IPS-NIHi7 (cell line): ENCODE results near the gene SEMG1.

Experiments
- DNase-seq: peaks from one replicate; pipeline ENCODE4 v3.0.0; 2012; ENCODE audit warnings: mixed read lengths; ENCODE audit errors: extremely low spot score

SEMG1 gene

GRCh38 chr20:45223136-45223535, 16.3 kb downstream of the SEMG1 start:
- DNase-seq = no peak

- no peak for DNase-seq
These were observed 19.5 kb downstream of the SEMG1 start for GRCh38 chr20:45226287-45226686.

- peak; percentile 78 for DNase-seq
These were observed 22.6 kb downstream of the SEMG1 start for GRCh38 chr20:45229264-45230056.

- no peak for DNase-seq
These were observed 23.8 kb downstream of the SEMG1 start for GRCh38 chr20:45230631-45231030.

GRCh38 chr20:45235995-45236394, 29.2 kb downstream of the SEMG1 start:
- peak; percentile 79 for DNase-seq

- DNase-seq = no peak
These were observed 31.3 kb downstream of the SEMG1 start for GRCh38 chr20:45238139-45238538.

- DNase-seq = no peak
These were observed 39.3 kb downstream of the SEMG1 start for GRCh38 chr20:45246109-45246508.

- DNase-seq = no peak
These were observed 41.0 kb downstream of the SEMG1 start for GRCh38 chr20:45247865-45248264.

- DNase-seq = no peak
These were observed 41.8 kb downstream of the SEMG1 start for GRCh38 chr20:45248609-45249008.

GRCh38 chr20:45251884-45252560, 45.2 kb downstream of the SEMG1 start:
- no peak for DNase-seq

- DNase-seq = no peak
These were observed 46.4 kb downstream of the SEMG1 start for GRCh38 chr20:45253261-45253660.

GRCh38 chr20:45254383-45255262, 47.8 kb downstream of the SEMG1 start, which contains the start of gene SLPI:
SLPI (minus strand) TSS chr20:45254564; CDS start chr20:45254543, 21 bp downstream.
- DNase-seq = no peak

GRCh38 chr20:45257161-45257560, 50.3 kb downstream of the SEMG1 start:
- no peak for DNase-seq

GRCh38 chr20:45257711-45258110, 50.9 kb downstream of the SEMG1 start:
- DNase-seq = no peak

- DNase-seq = no peak
These were observed 51.4 kb downstream of the SEMG1 start for GRCh38 chr20:45258259-45258658.

- DNase-seq = no peak
These were observed 51.8 kb downstream of the SEMG1 start for GRCh38 chr20:45258664-45259063.
